ENCODE results near the gene AUTS2. TPM values are rescaled to one million over a fixed set of nuclear protein-coding genes. Genes with fewer than 3 reads are reported as not detected.

Gene AUTS2
- total RNA-seq, 1 experiment from 2014 or later, result 50.0 TPM

- Mint-ChIP-seq H3K36me3 (no peaks in the 10 kb centered on the region), H3K4me3 (no peak overlapping the region), H3K27ac (no peak overlapping the region), H3K27me3 (ENCODE audit: low read depth) (peaks cover 20% of the 10 kb centered on the region), H3K4me1 (peaks cover 63% of the 10 kb centered on the region), H3K9me3 (no peaks in the 10 kb centered on the region)
- ChIA-PET POLR2A (no interaction called here), CTCF (no interaction called here)
- ATAC-seq, result no peak
- TF ChIP-seq, protein P1, sequence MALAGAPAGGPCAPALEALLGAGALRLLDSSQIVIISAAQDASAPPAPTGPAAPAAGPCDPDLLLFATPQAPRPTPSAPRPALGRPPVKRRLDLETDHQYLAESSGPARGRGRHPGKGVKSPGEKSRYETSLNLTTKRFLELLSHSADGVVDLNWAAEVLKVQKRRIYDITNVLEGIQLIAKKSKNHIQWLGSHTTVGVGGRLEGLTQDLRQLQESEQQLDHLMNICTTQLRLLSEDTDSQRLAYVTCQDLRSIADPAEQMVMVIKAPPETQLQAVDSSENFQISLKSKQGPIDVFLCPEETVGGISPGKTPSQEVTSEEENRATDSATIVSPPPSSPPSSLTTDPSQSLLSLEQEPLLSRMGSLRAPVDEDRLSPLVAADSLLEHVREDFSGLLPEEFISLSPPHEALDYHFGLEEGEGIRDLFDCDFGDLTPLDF (CRISPR knock-in tag; IDR thresholded peaks at IDR 0.05), result no peak
- TF ChIP-seq SOX15 (CRISPR knock-in tag; IDR thresholded peaks at IDR 0.05) (no peak), CBFB (CRISPR knock-in tag; IDR thresholded peaks at IDR 0.05; ENCODE audit: low read depth) (no peak), ZNF671 (CRISPR knock-in tag; IDR thresholded peaks at IDR 0.05) (no peak), PREB (CRISPR knock-in tag; IDR thresholded peaks at IDR 0.05; ENCODE audit: borderline replicate concordance) (no peak), SP1 (CRISPR knock-in tag; conservative IDR thresholded peaks at IDR 0.05) (no peak), FOXP4 (CRISPR knock-in tag; IDR thresholded peaks at IDR 0.05) (no peak), OVOL2 (CRISPR knock-in tag; IDR thresholded peaks at IDR 0.05; ENCODE audit: borderline replicate concordance) (no peak), ZNF317 (CRISPR knock-in tag; IDR thresholded peaks at IDR 0.05; ENCODE audit: borderline replicate concordance, low read depth) (no peak), ZNF396 (CRISPR knock-in tag; IDR thresholded peaks at IDR 0.05; ENCODE audit: borderline replicate concordance) (no peak), EMX1 (CRISPR knock-in tag; IDR thresholded peaks at IDR 0.05) (no peak), ETV6 (CRISPR knock-in tag; IDR thresholded peaks at IDR 0.05) (no peak), NFATC4 (CRISPR knock-in tag; IDR thresholded peaks at IDR 0.05) (no peak)
- DNase-seq (ENCODE audit: low spot score), result no peak
Measured at GRCh38 chr7:69735582-69735981, 137.3 kb downstream of the AUTS2 start.

GRCh38 chr7:69736126-69736810 is 138.0 kb downstream of the AUTS2 start:
- no peaks in the 10 kb centered on the region for H3K36me3 Mint-ChIP-seq
- no peak for DNase-seq (ENCODE audit: low spot score)
- ChIA-PET CTCF (no interaction called here), POLR2A (no interaction called here)
- H3K9me3 Mint-ChIP-seq, result no peaks in the 10 kb centered on the region
- H3K27ac Mint-ChIP-seq, result no peak overlapping the region
- no peak overlapping the region for H3K4me3 Mint-ChIP-seq
- no peak for TF ChIP-seq RELA (CRISPR knock-in tag; IDR thresholded peaks at IDR 0.05; ENCODE audit: borderline replicate concordance)
- TF ChIP-seq, protein P2, sequence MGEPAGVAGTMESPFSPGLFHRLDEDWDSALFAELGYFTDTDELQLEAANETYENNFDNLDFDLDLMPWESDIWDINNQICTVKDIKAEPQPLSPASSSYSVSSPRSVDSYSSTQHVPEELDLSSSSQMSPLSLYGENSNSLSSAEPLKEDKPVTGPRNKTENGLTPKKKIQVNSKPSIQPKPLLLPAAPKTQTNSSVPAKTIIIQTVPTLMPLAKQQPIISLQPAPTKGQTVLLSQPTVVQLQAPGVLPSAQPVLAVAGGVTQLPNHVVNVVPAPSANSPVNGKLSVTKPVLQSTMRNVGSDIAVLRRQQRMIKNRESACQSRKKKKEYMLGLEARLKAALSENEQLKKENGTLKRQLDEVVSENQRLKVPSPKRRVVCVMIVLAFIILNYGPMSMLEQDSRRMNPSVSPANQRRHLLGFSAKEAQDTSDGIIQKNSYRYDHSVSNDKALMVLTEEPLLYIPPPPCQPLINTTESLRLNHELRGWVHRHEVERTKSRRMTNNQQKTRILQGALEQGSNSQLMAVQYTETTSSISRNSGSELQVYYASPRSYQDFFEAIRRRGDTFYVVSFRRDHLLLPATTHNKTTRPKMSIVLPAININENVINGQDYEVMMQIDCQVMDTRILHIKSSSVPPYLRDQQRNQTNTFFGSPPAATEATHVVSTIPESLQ (CRISPR knock-in tag; IDR thresholded peaks at IDR 0.05), result no peak
- TF ChIP-seq NFATC4 (CRISPR knock-in tag; IDR thresholded peaks at IDR 0.05), result no peak
- no peak for TF ChIP-seq KAT7 (CRISPR knock-in tag; IDR thresholded peaks at IDR 0.05; ENCODE audit: borderline replicate concordance)
- TF ChIP-seq, protein P3, sequence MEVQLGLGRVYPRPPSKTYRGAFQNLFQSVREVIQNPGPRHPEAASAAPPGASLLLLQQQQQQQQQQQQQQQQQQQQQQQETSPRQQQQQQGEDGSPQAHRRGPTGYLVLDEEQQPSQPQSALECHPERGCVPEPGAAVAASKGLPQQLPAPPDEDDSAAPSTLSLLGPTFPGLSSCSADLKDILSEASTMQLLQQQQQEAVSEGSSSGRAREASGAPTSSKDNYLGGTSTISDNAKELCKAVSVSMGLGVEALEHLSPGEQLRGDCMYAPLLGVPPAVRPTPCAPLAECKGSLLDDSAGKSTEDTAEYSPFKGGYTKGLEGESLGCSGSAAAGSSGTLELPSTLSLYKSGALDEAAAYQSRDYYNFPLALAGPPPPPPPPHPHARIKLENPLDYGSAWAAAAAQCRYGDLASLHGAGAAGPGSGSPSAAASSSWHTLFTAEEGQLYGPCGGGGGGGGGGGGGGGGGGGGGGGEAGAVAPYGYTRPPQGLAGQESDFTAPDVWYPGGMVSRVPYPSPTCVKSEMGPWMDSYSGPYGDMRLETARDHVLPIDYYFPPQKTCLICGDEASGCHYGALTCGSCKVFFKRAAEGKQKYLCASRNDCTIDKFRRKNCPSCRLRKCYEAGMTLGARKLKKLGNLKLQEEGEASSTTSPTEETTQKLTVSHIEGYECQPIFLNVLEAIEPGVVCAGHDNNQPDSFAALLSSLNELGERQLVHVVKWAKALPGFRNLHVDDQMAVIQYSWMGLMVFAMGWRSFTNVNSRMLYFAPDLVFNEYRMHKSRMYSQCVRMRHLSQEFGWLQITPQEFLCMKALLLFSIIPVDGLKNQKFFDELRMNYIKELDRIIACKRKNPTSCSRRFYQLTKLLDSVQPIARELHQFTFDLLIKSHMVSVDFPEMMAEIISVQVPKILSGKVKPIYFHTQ (CRISPR knock-in tag; IDR thresholded peaks at IDR 0.05), result no peak
- TF ChIP-seq, protein P4, sequence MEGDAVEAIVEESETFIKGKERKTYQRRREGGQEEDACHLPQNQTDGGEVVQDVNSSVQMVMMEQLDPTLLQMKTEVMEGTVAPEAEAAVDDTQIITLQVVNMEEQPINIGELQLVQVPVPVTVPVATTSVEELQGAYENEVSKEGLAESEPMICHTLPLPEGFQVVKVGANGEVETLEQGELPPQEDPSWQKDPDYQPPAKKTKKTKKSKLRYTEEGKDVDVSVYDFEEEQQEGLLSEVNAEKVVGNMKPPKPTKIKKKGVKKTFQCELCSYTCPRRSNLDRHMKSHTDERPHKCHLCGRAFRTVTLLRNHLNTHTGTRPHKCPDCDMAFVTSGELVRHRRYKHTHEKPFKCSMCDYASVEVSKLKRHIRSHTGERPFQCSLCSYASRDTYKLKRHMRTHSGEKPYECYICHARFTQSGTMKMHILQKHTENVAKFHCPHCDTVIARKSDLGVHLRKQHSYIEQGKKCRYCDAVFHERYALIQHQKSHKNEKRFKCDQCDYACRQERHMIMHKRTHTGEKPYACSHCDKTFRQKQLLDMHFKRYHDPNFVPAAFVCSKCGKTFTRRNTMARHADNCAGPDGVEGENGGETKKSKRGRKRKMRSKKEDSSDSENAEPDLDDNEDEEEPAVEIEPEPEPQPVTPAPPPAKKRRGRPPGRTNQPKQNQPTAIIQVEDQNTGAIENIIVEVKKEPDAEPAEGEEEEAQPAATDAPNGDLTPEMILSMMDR (IDR thresholded peaks at IDR 0.05), result no peak
- TF ChIP-seq ZNF232 (CRISPR knock-in tag; IDR thresholded peaks at IDR 0.05), result no peak
- no peak for TF ChIP-seq NFE2L1 (CRISPR knock-in tag; IDR thresholded peaks at IDR 0.05)
- no peak for TF ChIP-seq ZNF219 (CRISPR knock-in tag; IDR thresholded peaks at IDR 0.05; ENCODE audit: borderline replicate concordance)
- TF ChIP-seq OVOL2 (CRISPR knock-in tag; IDR thresholded peaks at IDR 0.05; ENCODE audit: borderline replicate concordance), result no peak
- TF ChIP-seq ZNF281 (CRISPR knock-in tag; IDR thresholded peaks at IDR 0.05), result no peak
- H3K4me1 Mint-ChIP-seq, result peaks cover 61% of the 10 kb centered on the region
- H3K27me3 Mint-ChIP-seq (ENCODE audit: low read depth), result peaks cover 20% of the 10 kb centered on the region
- no peak for ATAC-seq
